ENCODE data around the gene SHKBP1. TPM values are rescaled to one million over a fixed set of nuclear protein-coding genes. Genes with fewer than 3 reads are reported as not detected.

SHKBP1 gene
- polyA plus RNA-seq, 10 donors, result 14.7 to 31.7 (median 19.0) TPM

DNA sequence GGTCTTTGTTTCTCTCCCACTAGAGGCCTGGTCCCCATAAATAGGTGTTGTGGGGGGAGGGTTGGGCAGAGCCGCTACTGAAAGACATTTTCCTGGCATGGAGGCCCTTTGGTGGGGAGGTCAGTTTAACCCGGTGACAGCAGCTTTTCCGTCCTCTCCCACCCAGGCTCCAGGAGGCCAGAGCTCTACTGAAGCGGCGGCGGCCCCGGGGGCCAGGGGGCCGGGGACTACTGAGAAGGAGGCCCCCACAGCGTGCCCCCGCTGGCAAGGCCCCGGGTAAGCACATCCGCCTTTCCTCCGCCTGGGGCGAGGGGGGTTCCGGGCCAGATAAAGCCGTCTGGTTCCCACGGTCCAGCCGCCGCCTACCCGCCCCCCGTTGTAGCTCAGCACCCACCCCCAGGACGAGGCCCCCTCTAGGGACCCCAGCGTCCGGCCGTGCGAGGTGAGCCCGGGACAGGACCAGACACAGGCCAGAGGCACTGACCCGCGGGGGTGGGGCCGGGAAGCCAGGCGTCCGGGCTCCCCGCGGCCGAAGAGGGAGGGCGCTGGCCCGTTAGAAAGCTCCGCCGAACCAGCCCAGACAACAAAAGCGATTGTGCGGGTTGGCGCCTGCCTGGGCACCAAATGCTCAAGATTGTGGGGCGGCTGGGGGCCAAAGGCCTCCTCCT is 23.4 kb downstream of the SHKBP1 start:
- DNase-seq, result peak in 1 of 3 donors; percentile 66

DNA sequence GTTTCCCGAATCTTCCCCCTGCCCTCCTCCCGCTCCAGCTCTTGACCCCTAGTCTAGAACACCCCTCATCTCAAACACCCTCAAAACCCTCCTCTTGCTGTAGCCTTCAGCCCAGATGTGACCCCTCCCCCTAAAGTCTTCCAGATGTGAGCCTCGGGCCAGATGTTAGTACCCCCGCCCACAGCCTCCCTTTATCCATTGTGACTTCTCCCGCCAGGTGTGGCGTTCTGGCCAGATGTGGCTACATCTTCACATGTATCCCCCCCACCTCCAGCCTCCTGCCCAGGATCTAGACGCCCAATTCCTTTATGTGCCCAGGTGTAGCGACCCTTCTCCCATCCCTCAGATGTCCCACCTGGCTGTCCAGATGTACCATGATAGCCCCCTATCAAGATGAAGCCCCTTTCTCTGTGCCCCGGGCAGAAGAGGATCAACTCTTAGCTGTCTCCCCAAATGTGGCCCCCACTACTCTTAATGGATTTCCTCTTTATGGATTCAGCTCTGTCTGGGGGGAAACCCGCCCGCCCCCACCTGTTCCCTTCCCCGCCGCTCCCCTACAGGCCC is 24.0 kb downstream of the SHKBP1 start:
- peak in 1 of 3 donors; percentile 82 for DNase-seq

DNA sequence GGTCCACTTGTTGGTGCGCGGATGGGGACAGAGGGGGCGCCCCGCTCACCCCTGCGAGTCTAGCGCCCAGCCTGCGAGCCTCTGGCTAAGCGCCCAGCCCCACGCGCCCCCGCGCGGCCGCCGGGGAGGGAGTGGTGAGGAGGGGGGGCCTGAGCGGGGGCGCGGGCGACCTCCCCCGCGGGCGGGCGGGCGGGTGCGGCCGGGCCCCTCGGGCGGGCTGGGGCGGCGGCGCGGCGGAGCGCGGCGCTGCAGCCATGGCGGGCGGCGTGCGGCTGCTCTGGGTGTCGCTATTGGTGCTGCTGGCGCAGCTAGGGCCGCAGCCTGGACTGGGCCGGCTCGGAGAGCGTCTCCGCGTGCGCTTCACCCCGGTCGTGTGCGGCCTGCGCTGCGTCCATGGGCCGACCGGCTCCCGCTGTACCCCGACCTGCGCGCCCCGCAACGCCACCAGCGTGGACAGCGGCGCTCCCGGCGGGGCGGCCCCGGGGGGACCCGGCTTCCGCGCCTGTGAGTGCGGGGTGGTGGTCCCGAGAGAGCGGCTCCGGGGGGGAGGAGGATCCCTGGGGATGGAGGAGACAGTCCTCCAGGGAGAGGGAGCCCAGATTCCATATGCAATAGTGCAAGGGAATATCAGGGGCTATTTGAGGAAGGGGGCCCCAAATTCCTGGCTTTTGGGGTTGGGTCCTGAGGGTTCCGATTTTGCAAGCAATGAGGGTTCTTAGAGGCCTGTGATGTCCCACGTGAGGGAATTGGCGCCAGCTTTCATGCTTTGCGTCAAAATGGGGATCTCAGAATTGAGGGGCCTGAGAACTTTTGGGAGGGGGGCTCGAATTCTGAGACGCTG is 24.7 kb downstream of the SHKBP1 start, which contains the start of gene LTBP4:
LTBP4 (plus strand) TSS at position 236 of the 841 bp plus-strand sequence; CDS start at position 255, 19 bp downstream.
- peak in 1 of 3 donors; percentile 71 for DNase-seq

DNA sequence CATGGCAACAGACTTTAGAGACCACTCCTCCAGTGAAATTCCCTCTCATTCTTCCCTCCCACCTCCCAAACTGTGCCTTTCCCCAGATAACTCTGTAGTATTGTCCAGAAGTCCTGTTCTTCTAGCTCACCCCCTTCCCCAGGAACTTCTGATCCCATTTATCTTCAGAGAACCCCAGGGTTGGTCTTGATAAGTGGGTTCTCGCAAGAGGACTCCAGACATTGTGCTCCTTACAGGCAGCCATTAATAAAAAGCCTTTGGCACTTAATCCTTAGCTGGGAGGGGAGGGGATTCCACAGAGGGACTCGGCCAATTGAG is 26.4 kb downstream of the SHKBP1 start:
- DNase-seq, result no peak

DNA sequence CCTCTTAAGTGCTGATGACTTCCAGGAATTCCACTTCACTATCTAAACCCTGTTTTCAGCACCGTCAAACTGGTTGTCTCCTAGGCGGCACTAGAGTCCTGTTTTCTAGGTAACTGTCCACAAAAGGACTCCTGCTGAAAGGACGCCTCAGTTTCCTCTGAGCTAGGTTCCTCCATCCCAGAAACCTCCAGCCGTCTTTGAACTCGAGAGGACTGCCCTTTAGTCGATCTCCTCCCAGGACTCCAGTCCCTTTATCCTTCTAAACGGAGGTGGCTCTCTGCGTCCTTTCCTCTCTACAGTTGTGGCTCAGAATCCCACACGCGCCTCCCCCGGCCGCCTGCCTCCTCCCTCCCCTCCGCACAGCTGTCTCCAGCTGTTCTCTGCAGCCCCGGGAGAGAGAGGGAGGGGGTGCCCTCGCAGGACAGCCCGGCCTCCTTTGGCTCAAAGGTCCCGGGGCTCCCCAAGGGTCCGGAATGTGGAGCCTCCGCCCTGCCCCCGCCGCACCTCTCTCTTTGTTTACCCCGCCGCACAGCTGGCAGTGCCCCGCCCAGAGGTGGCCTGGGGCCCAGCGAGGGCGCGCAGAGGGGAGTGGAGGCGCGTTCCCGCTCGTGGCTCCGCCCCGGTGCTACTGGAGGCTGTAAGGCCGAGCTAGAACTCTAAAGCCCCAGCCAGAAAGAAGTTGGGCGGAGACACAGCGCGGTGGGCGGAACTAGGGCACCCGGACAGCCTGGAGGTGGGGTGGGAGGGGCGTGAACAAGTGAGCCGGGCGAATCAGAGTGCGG is 26.9 kb downstream of the SHKBP1 start:
- DNase-seq, result peak; percentile 94 to 99 (median 96)

DNA sequence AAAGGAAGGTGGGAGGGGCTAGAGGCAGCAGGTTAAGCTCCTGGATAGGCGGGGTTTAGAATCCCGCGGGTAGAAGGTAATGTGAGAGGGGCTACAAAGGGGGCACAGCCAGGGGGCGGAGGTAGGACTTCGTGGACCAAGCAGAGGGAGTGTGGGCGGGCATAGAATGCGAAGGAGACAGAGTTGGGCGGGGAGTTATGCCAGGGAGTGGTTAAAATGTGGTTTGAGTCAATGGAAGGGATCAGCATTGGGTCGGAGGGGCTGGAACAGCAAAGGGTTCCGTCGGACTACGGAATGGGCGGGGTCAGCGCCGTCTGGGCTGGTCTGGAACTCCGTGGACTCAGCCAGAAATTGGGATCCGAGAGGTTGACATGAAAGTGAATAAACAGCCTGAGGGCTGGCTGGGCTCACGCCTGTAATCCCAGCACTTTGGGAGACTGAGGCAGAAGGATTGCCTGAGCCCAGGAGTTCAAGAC is 27.5 kb downstream of the SHKBP1 start:
- DNase-seq, result no peak

DNA sequence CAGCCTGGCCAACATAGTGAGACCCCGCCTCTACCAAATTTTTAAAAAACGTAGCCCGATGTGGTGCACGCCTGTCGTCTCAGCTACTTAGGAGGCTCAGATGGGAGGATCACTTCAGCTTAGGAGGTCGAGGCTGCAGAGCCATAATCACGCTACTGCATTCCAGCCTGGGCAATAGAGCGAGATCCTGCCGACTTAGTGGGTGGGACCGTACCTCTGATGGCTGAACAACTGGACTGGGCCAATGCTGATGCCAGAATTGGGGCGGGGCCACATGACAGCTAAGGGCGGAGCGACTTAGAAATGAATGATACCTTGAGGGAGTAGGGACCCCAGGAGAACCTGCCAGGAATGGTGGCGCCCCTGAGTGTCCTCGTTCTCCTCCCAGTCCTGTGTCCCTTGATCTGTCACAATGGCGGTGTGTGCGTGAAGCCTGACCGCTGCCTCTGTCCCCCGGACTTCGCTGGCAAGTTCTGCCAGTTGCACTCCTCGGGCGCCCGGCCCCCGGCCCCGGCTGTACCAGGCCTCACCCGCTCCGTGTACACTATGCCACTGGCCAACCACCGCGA is 28.1 kb downstream of the SHKBP1 start:
- no peak for DNase-seq

DNA sequence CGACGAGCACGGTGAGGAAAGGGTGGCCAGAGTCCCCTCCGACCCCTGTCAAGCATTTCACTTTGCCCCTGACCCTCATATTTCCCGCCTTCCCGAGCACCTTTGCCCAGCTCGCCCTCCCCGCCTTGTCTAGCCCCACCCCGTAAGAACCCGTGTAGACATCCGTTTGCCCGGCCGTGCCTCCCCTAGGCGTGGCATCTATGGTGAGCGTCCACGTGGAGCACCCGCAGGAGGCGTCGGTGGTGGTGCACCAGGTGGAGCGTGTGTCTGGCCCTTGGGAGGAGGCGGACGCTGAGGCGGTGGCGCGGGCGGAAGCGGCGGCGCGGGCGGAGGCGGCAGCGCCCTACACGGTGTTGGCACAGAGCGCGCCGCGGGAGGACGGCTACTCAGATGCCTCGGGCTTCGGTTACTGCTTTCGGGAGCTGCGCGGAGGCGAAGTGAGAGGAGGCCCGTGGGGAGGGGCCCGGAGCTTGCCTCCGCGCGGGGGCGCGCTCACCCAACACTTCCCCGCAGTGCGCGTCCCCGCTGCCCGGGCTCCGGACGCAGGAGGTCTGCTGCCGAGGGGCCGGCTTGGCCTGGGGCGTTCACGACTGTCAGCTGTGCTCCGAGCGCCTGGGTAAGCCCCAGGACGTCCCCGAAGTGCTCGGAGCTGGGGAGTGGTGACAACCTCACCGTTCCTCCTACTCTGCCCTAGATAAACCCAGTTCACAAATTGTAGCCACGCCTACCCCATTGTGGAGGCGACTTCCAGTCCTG is 28.7 kb downstream of the SHKBP1 start:
- DNase-seq, result peak in 1 of 3 donors; percentile 79

DNA sequence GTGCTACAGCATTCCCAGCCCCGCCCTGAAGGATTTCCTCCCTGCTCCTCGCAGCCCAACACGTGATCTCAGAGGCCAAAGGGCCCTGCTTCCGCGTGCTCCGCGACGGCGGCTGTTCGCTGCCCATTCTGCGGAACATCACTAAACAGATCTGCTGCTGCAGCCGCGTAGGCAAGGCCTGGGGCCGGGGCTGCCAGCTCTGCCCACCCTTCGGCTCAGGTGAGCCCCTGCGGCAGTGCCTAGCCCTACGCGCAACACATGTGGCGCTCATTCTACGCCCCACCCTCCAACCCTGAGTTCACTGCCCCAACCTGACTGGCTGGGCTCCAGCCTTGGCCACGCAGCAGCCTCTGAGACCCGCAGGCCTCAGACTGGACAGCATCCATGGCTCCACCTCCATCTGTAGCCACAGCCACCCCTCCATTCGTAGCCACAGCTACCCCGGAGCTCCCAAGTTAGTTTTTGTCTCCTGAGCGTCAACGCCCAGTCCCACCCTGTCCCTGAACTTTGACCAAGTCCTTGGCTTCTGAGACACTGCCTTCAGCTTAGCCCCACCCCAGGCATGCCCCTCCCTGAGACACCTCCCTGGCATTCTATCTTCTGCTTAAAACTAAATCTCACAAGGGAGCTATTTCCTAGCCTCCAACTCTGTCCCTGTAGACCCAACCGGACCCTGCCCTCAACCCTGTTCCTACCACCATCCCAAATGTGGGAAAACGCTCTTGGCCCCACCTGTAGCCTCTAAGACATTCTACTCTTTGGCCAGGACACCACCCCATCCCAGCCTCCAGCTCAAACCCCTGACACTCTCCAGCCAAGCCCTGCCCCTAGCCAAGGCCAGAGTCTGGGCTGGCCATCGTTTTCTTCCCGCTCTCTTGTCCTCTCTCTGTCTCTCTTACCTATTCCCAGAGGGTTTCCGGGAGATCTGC is 30.9 kb downstream of the SHKBP1 start:
- DNase-seq, result peak in 1 of 3 donors; percentile 42

DNA sequence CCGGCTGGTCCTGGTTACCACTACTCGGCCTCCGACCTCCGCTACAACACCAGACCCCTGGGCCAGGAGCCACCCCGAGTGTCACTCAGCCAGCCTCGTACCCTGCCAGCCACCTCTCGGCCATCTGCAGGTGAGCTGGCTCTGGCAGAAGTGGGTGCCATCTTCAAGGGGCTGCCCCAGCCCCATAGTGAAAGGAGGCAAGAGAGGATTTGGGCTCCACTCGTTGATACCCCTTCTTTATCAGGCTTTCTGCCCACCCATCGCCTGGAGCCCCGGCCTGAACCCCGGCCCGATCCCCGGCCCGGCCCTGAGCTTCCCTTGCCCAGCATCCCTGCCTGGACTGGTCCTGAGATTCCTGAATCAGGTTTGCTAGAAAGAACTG is 31.6 kb downstream of the SHKBP1 start:
- no peak for DNase-seq

DNA sequence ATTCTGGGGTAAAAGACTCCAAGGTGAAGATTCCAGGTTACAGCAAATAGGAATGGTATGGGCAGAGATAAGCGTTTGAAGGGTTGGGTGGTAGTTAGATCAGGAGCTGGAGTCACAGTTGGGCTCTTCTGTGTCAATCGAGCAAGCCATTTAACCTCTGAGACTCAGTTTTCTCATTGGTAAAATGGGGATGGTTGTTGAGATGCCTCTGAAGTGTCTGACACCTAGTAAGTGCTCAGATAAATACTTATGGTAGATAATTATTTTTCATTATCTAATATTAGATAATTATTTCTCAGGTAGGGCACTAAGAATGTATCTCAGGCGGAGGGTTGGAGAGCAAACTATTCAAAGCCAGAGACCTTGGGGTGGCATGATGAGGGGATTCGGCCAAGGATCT is 32.3 kb downstream of the SHKBP1 start:
- DNase-seq, result no peak

DNA sequence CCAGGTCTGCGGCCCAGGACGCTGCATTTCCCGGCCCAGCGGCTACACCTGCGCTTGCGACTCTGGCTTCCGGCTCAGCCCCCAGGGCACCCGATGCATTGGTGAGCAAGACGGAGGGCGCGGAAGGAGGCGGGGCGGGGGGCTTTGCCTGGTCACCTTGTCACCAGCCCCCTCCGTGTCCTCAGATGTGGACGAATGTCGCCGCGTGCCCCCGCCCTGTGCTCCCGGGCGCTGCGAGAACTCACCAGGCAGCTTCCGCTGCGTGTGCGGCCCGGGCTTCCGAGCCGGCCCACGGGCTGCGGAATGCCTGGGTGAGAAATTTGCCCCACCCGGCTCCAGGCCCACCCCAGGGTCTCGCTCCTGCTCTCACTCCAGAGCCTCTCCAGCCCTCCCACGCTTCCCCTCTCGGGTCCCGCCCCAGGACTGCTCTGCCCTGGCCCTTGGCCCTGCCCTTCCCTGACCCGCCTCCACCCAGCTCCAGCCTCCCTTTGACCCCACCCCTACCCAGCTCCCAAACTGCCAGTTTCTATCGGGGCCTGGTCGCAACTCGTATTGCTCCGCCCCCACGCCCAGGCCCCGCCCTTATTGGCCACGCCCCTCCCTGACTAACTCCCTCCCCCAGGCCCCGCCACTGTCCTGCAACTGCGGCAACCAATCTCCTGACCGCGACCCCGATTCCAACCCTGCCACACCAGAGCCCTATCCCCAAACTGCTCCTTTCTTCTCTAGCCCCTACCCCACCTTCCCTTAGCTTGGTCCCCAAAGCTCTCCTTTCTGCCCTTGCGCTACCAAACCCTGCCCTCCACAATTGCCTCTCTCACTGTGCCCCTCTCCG is 33.1 kb downstream of the SHKBP1 start:
- peak in 1 of 3 donors; percentile 84 for DNase-seq

DNA sequence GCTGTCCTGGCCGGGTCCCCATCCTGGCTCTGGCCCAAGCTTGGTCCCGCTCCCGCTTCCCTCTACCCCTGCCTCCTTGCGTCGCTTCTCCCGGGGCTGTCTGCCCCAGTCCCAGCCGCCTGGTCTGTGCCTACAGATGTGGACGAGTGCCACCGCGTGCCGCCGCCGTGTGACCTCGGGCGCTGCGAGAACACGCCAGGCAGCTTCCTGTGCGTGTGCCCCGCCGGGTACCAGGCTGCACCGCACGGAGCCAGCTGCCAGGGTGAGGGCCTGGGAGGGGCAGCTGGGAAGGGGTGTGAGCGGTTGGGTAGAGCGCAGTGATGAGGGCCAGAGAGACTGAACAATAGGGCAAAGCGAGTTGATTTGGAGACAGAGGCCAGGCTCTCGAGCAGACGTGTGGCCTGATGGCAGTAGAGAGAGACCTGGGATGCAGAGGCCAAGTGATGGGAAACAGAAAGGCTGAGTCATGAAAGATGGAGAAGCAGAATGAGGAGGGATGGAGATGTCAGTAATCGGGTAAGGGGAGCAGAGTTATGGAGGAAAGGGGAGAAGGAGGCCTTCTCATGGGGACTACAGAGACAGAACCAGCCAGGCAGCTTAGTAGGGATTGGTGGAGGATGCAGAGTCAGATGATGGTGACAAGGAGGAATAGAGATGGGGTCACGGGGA is 33.9 kb downstream of the SHKBP1 start:
- no peak for DNase-seq

DNA sequence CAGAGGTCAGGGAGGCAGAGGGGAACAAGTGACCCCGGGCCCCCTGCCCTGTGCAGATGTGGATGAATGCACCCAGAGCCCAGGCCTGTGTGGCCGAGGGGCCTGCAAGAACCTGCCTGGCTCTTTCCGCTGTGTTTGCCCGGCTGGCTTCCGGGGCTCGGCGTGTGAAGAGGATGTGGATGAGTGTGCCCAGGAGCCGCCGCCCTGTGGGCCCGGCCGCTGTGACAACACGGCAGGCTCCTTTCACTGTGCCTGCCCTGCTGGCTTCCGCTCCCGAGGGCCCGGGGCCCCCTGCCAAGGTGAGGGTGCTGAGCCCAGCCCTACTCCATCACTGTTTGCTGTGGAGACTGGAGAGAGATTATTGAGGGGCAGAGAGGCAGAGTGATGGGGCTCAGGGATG is 34.4 kb downstream of the SHKBP1 start:
- DNase-seq, result no peak

DNA sequence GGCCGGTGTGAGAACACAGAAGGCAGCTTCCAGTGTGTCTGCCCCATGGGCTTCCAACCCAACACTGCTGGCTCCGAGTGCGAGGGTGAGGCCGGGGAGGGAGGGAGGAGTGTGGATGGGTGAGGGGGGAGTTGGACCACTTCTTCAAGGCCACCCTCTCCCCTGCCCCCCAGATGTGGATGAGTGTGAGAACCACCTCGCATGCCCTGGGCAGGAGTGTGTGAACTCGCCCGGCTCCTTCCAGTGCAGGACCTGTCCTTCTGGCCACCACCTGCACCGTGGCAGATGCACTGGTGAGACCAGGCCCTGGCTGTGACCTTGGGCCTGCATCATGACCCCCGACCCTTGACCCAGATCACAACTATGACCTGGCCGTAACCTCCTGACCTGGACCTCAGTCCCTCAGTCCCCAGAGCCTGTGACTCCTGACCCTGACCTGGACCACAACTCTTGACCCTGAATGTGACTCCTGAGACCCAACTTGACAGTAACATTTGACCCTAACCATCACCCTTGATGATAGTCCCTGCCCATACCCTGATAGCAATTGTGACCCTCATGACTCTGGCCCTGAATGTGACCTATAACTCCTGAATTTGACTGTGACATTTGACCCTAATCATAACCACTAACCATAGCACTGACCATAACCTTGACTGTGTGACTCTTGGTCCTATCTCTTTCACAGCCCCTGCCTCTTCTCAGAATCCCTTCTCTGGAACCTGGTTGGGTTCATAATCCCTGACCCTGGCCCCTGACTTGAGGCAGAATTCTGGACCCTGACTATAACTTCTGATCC is 35.4 kb downstream of the SHKBP1 start:
- no peak for DNase-seq

DNA sequence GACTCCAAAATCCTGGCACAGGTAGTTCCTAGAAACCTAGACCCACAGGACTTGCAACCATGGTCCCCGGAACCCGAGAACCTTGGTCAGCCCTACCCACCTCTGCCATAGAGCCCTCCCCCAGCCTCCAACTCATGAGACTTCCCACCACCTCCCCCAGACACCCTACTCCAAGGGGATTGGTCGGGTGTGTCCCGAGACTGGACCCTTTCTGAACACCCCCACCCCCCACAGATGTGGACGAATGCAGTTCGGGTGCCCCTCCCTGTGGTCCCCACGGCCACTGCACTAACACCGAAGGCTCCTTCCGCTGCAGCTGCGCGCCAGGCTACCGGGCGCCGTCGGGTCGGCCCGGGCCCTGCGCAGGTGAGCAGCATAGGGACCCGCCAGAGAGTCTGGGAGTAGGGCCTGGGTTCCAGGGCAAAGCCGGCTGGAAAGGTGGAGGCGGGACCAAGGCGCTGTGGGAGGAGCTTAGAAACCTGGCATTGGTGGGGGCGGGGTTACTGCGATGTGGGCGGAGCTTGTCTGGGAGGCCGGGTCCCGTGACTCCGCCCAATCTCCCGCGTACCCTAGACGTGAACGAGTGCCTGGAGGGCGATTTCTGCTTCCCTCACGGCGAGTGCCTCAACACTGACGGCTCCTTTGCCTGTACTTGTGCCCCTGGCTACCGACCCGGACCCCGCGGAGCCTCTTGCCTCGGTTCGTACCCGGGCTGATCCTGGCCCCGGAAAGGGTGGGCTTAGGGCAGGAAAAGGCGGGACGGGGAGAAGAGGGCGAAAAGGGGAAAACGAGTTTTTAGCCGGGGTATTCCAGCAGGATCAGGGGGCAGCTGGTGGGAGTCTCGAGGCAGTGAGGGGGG is 36.4 kb downstream of the SHKBP1 start:
- peak in 1 of 3 donors; percentile 87 for DNase-seq
